ENCODE measurements around the gene ATP1B1. TPM values are rescaled to one million over a fixed set of nuclear protein-coding genes. Genes with fewer than 3 reads are reported as not detected.

ATP1B1 gene
- total and polyA plus RNA-seq, 2 donors (not counting 1 experiment from before 2014, with no cell fraction given), result 1.4 to 1.7 TPM

- Mint-ChIP-seq H3K4me1 (peaks cover 16% of the 10 kb centered on the region), H3K4me3 (no peak overlapping the region), H3K27ac (no peak overlapping the region), H3K27me3 (peaks cover 41% of the 10 kb centered on the region), H3K9me3 (ENCODE audit: insufficient read depth) (no peaks in the 10 kb centered on the region)
- no peaks in the 10 kb centered on the region for H3K9me3 ChIP-seq (ENCODE audit: control extremely low read depth in 1 of 3, control insufficient read depth in 2 of 3, insufficient read depth in 1 of 3, low read length in 2 of 3)
- H4K20me1 ChIP-seq (ENCODE audit: control insufficient read depth, insufficient read depth, low read length, poor library complexity, severe bottlenecking), result no peaks in the 10 kb centered on the region
- peaks cover 17 to 18% of the 10 kb centered on the region in 2 donors for H3K4me1 ChIP-seq (ENCODE audit: control insufficient read depth in 2 of 2, insufficient read depth in 2 of 2, low read length in 2 of 2)
- H3K36me3 ChIP-seq (replicated peaks in 1 of 2; ENCODE audit: control extremely low read depth in 1 of 2, control insufficient read depth in 1 of 2, extremely low read depth in 1 of 2, insufficient read depth in 2 of 2, low read length in 1 of 2), result no peaks in the 10 kb centered on the region
- peak overlapping the region; percentile 93 for H3K4me2 ChIP-seq (replicated peaks; ENCODE audit: low read depth, low read length, poor library complexity, severe bottlenecking)
- no peaks in the 10 kb centered on the region for H3K79me2 ChIP-seq (ENCODE audit: control insufficient read depth, insufficient read depth, low read length)
- TF ChIP-seq CTCF (IDR thresholded peaks at IDR 0.05), result no peak
- no peak for TF ChIP-seq EZH2 (IDR thresholded peaks at IDR 0.05; ENCODE audit: borderline replicate concordance, insufficient read depth, low read depth, low read length, poor library complexity, severe bottlenecking)
- WGBS (ENCODE audit: insufficient coverage), result 69% methylated on average over 6 of the region's 6 CpGs
- ChIA-PET POLR2A (no interaction called here), CTCF (no interaction called here)
- H3K27ac ChIP-seq (ENCODE audit: low read length in 2 of 2), result no peak overlapping the region
- H3K4me3 ChIP-seq (ENCODE audit: control extremely low read depth in 1 of 5, extremely low read depth in 1 of 5, insufficient read depth in 1 of 5, low read depth in 2 of 5, low read length in 4 of 5), result peak overlapping the region in 1 of 5 experiments; percentile 78
- DNase-seq (no peak), ATAC-seq (ENCODE audit: low read depth) (no peak)
- intact Hi-C loops (cut with micrococcal nuclease), result loop anchor here (5.0 kb wide), 1 partner anchor 262 kb away; the partner anchor contains the start of genes BLZF1 and NME7
- peaks cover 0 to 46% (median 23%) of the 10 kb centered on the region in 4 experiments for H3K27me3 ChIP-seq (replicated peaks in 1 of 4; ENCODE audit: control extremely low read depth in 1 of 4, control insufficient read depth in 3 of 4, insufficient read depth in 4 of 4, low read length in 3 of 4)
- peak overlapping the region; percentile 71 for H3K9ac ChIP-seq (ENCODE audit: low read length)
- H2AFZ ChIP-seq (ENCODE audit: insufficient read depth, low read depth, low read length, poor library complexity, severe bottlenecking), result peak overlapping the region; percentile 78
Measured at GRCh38 chr1:169105087-169105433, 1.4 kb upstream of the ATP1B1 start.

- peaks cover 17 to 18% of the 10 kb centered on the region in 2 donors for H3K4me1 ChIP-seq (ENCODE audit: control insufficient read depth in 2 of 2, insufficient read depth in 2 of 2, low read length in 2 of 2)
- H3K9me3 Mint-ChIP-seq (ENCODE audit: insufficient read depth), result no peaks in the 10 kb centered on the region
- no peak overlapping the region for H3K27ac ChIP-seq (ENCODE audit: low read length in 2 of 2)
- ChIA-PET CTCF (no interaction called here), POLR2A (no interaction called here)
- H3K27me3 ChIP-seq (replicated peaks in 1 of 4; ENCODE audit: control extremely low read depth in 1 of 4, control insufficient read depth in 3 of 4, insufficient read depth in 4 of 4, low read length in 3 of 4), result peaks cover 0 to 46% (median 24%) of the 10 kb centered on the region in 4 experiments
- H3K4me2 ChIP-seq (replicated peaks; ENCODE audit: low read depth, low read length, poor library complexity, severe bottlenecking), result peak overlapping the region; percentile 93
- WGBS (ENCODE audit: insufficient coverage), result under 1% methylated on average over 47 of the region's 47 CpGs
- peaks cover 16% of the 10 kb centered on the region for H3K4me1 Mint-ChIP-seq
- no peaks in the 10 kb centered on the region for H4K20me1 ChIP-seq (ENCODE audit: control insufficient read depth, insufficient read depth, low read length, poor library complexity, severe bottlenecking)
- H3K27ac Mint-ChIP-seq, result no peak overlapping the region
- H3K36me3 ChIP-seq (replicated peaks in 1 of 2; ENCODE audit: control extremely low read depth in 1 of 2, control insufficient read depth in 1 of 2, extremely low read depth in 1 of 2, insufficient read depth in 2 of 2, low read length in 1 of 2), result no peaks in the 10 kb centered on the region
- H2AFZ ChIP-seq (ENCODE audit: insufficient read depth, low read depth, low read length, poor library complexity, severe bottlenecking), result peak overlapping the region; percentile 78
- DNase-seq (peak; percentile 52), ATAC-seq (ENCODE audit: low read depth) (peak; percentile 13)
- H3K9me3 ChIP-seq (ENCODE audit: control extremely low read depth in 1 of 3, control insufficient read depth in 2 of 3, insufficient read depth in 1 of 3, low read length in 2 of 3), result no peaks in the 10 kb centered on the region
- peaks cover 41% of the 10 kb centered on the region for H3K27me3 Mint-ChIP-seq
- no peaks in the 10 kb centered on the region for H3K79me2 ChIP-seq (ENCODE audit: control insufficient read depth, insufficient read depth, low read length)
- H3K9ac ChIP-seq (ENCODE audit: low read length), result peak overlapping the region; percentile 71
- TF ChIP-seq EZH2 (IDR thresholded peaks at IDR 0.05; ENCODE audit: borderline replicate concordance, insufficient read depth, low read depth, low read length, poor library complexity, severe bottlenecking) (no peak), CTCF (IDR thresholded peaks at IDR 0.05) (no peak)
- H3K4me3 ChIP-seq (ENCODE audit: control extremely low read depth in 1 of 5, extremely low read depth in 1 of 5, insufficient read depth in 1 of 5, low read depth in 2 of 5, low read length in 4 of 5), result peak overlapping the region in 4 of 5 experiments; percentile 59 to 78 (median 67)
- no peak overlapping the region for H3K4me3 Mint-ChIP-seq
- intact Hi-C loops (cut with micrococcal nuclease), result loop anchor here (2.0 to 5.0 kb wide), 4 partner anchors 262 to 927 kb away; partner anchors contain the start of genes BLZF1, NME7 and TIPRL
Measured at GRCh38 chr1:169105434-169106094, 926 bp upstream of the ATP1B1 start.
